AG04450 (cell line): ENCODE measurements around the gene ILK. TPM values are rescaled to one million over a fixed set of nuclear protein-coding genes. Genes with fewer than 3 reads are reported as not detected.
A peak's percentile ranks its signal among the peaks of the same experiment; 100 is the strongest.

ENCODE experiments used
- CTCF ChIA-PET: fragments of 300-600, 350-600 bp; formaldehyde crosslinking; extraction: SDS; loops from one replicate; lab custom pipeline; 2022; ENCODE audit warnings: antibody characterized with exemption, inconsistent platforms; lab: Charles Lee
- POLR2A ChIA-PET: fragments of 350-600 bp; formaldehyde crosslinking; extraction: SDS; loops from one replicate; lab custom pipeline; 2021; ENCODE audit warnings: antibody characterized with exemption, inconsistent platforms; lab: Yijun Ruan, JAX
- DNase-seq: peaks from one replicate; pipeline ENCODE4 v3.0.0-alpha.2; 2011; ENCODE audit warnings: low read depth, low spot score
- H3K27ac ChIP-seq: one replicate; pipeline ENCODE4 v1.5.1; 2012; ENCODE audit warnings: low read depth, low read length, control low read depth
- H3K27me3 ChIP-seq: one replicate; pipeline ENCODE4 v1.6.0; 2012; ENCODE audit warnings: low read length; ENCODE audit not compliant: control insufficient read depth, insufficient read depth
- H3K4me3 ChIP-seq: 2 replicates; pipeline ENCODE4 v1.5.1; 2011; ENCODE audit warnings: mild to moderate bottlenecking, low read depth, low read length, control low read depth
- H3K9me3 ChIP-seq: 2 replicates; pipeline ENCODE4 v1.5.1; 2012; ENCODE audit warnings: low read length; ENCODE audit not compliant: control insufficient read depth, insufficient read depth
- CTCF ChIP-seq: IDR thresholded peaks from 2 replicates; pipeline ENCODE4 v1.5.1; 2011; ENCODE audit warnings: low read depth, low read length, control low read depth, inconsistent platforms
- polyA plus RNA-seq: library from polyadenylated mRNA; depleted of rRNA; stranded (reverse); fragments of >200 nt; gene quantifications from 2 replicates; pipeline ENCODE4 v1.2.3, GENCODE V29; 2011

Gene ILK
- polyA plus RNA-seq, 1 experiment: 362 TPM

GRCh38 chr11:6646576-6646917, 43.0 kb downstream of the ILK start:
- H3K27ac ChIP-seq: peak overlapping the region; percentile 21
- ChIA-PET POLR2A (interaction anchor here (0.7 to 1.3 kb wide), 5 partner anchors 11 to 173 kb away, joined by 3 to 9 read pairs (median 6); partner anchors contain the start of genes TAF10, TPP1 and TRIM3), CTCF (interaction anchor here (1.1 to 1.3 kb wide), 2 partner anchors 21 to 37 kb away, joined by 3 to 5 read pairs; partner anchors contain the start of gene MRPL17)
- H3K9me3 ChIP-seq: no peaks in the 10 kb centered on the region; the same call in 1 of the 2 replicates
- DNase-seq: no peak
- peaks cover 4% of the 10 kb centered on the region for H3K27me3 ChIP-seq
- no peak for TF ChIP-seq CTCF
- H3K4me3 ChIP-seq: peak overlapping the region; percentile 18

GRCh38 chr11:6646918-6647679, 43.5 kb downstream of the ILK start:
- Histone ChIP-seq H3K9me3 (no peaks in the 10 kb centered on the region), H3K4me3 (no peak overlapping the region), H3K27ac (no peak overlapping the region), H3K27me3 (peaks cover 5% of the 10 kb centered on the region)
- ChIA-PET POLR2A (interaction anchor here (0.7 to 1.3 kb wide), 5 partner anchors 12 to 173 kb away, joined by 3 to 9 read pairs (median 6); partner anchors contain the start of genes TAF10, TPP1 and TRIM3), CTCF (interaction anchor here (1.1 to 1.5 kb wide), 4 partner anchors 11 to 36 kb away, joined by 3 to 5 read pairs (median 4); partner anchors contain the start of genes MRPL17 and TAF10)
- DNase-seq: no peak
- no peak for TF ChIP-seq CTCF

GRCh38 chr11:6647836-6648235, 44.3 kb downstream of the ILK start:
- ChIA-PET CTCF (interaction anchor here (1.1 to 1.5 kb wide), 5 partner anchors 10 to 117 kb away, joined by 3 to 5 read pairs (median 4); partner anchors contain the start of genes MRPL17 and TAF10), POLR2A (interaction anchor here (1.2 kb wide), 1 partner anchor 29 kb away, joined by 7 read pairs; the partner anchor contains the start of gene TPP1)
- H3K27me3 ChIP-seq: peaks cover 8% of the 10 kb centered on the region
- no peak overlapping the region for H3K27ac ChIP-seq
- no peak for DNase-seq
- no peaks in the 10 kb centered on the region for H3K9me3 ChIP-seq
- no peak for TF ChIP-seq CTCF
- no peak overlapping the region for H3K4me3 ChIP-seq

- TF ChIP-seq CTCF: no peak
- Histone ChIP-seq H3K4me3 (no peak overlapping the region), H3K27me3 (peaks cover 10% of the 10 kb centered on the region), H3K9me3 (no peaks in the 10 kb centered on the region), H3K27ac (no peak overlapping the region)
- no peak for DNase-seq
- POLR2A ChIA-PET: no interaction called here
- CTCF ChIA-PET: interaction anchor here (0.9 to 1.5 kb wide), 5 partner anchors 9 to 118 kb away, joined by 3 to 5 read pairs (median 3); partner anchors contain the start of genes MRPL17 and TAF10
Measured at GRCh38 chr11:6648501-6648900, 44.9 kb downstream of the ILK start.

GRCh38 chr11:6650104-6650503, 46.5 kb downstream of the ILK start:
- CTCF ChIA-PET: interaction anchor here (0.6 to 1.3 kb wide), 3 partner anchors 17 to 33 kb away, joined by 3 to 10 read pairs (median 3); partner anchors contain the start of gene MRPL17
- Histone ChIP-seq H3K4me3 (no peak overlapping the region), H3K9me3 (no peaks in the 10 kb centered on the region), H3K27me3 (peaks cover 16% of the 10 kb centered on the region), H3K27ac (no peak overlapping the region)
- no peak for TF ChIP-seq CTCF
- no peak for DNase-seq
- POLR2A ChIA-PET: no interaction called here
